ENCODE measurements around the gene TANC1.
"Not testable (repeated sequence)": the region's sequence is repeated elsewhere in the genome, so short reads cannot be mapped to it uniquely, and the experiment has no call there.

TANC1 gene

DNA sequence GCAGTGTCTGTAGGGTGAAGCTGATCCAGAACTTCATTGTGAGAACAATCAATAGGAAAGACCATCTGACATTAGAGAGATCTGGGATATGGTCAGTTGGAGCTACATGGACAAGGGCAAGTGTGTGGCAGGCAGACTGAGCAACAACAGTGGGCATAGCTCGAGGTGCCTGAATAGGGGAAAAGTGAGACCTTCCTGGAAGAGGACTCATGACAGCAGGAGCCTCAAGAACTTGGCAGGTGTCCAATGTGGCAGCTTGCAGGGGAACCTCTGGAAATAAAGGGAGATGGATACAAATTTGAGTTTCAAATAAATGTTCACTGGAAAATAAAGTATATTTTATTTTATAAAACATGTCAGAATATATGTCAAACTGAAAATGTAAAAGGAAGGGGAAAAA lies 117.9 kb downstream of the TANC1 start:
- DNase-seq (ENCODE audit: low spot score) (no peak), FAIRE-seq (no peak)

GRCh38 chr2:159086826-159087225 lies 118.4 kb downstream of the TANC1 start:
- DNase-seq (ENCODE audit: low spot score) (no peak), FAIRE-seq (no peak)

GRCh38 chr2:159088906-159089305 lies 120.5 kb downstream of the TANC1 start:
- FAIRE-seq = no peak
- DNase-seq (ENCODE audit: low spot score) = no peak

GRCh38 chr2:159089543-159089942 lies 121.1 kb downstream of the TANC1 start:
- FAIRE-seq (no peak), DNase-seq (ENCODE audit: low spot score) (no peak)

GRCh38 chr2:159090514-159091201 lies 122.2 kb downstream of the TANC1 start:
- DNase-seq (ENCODE audit: low spot score) (peak; percentile 90), FAIRE-seq (peak; percentile 95)

- FAIRE-seq (no peak), DNase-seq (ENCODE audit: low spot score) (peak; percentile 13)
Measured at GRCh38 chr2:159091381-159091780, 122.9 kb downstream of the TANC1 start.

GRCh38 chr2:159091976-159092375 lies 123.5 kb downstream of the TANC1 start:
- FAIRE-seq = no peak
- no peak for DNase-seq (ENCODE audit: low spot score)

- no peak for FAIRE-seq
- no peak for DNase-seq (ENCODE audit: low spot score)
Measured at GRCh38 chr2:159093497-159093896, 125.1 kb downstream of the TANC1 start.

GRCh38 chr2:159094173-159094737 lies 125.8 kb downstream of the TANC1 start:
- no peak for DNase-seq (ENCODE audit: low spot score)
- FAIRE-seq = no peak

- no peak for FAIRE-seq
- DNase-seq (ENCODE audit: low spot score) = no peak
Measured at GRCh38 chr2:159095813-159096212, 127.4 kb downstream of the TANC1 start.

- FAIRE-seq = not testable (repeated sequence)
Measured at GRCh38 chr2:159096302-159096855, 127.9 kb downstream of the TANC1 start.

DNA sequence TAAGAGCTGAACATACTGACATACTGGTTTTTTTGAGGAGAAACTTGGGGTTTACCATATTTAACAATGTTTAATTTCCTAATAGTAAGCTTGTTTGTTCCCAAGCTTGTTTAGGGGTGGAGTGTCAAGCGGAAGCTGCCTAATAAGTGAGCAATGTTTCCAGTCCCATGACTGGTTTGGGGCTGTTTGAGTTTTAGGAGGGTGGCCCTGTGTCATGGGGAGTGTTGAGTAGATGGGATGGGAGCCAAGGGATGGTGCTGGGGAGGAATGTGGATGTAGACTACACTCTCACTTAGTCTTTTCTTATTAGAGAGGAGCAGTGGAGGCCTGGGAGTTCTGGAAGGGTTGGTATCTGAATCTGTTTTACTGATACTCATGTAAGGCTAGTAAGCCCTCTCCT lies 128.5 kb downstream of the TANC1 start:
- DNase-seq (ENCODE audit: low spot score) (no peak), FAIRE-seq (no peak)

More at GRCh38 chr2:159096302-159096855, 127.9 kb downstream of the TANC1 start:
- DNase-seq (ENCODE audit: low spot score) = not testable (repeated sequence)

DNA sequence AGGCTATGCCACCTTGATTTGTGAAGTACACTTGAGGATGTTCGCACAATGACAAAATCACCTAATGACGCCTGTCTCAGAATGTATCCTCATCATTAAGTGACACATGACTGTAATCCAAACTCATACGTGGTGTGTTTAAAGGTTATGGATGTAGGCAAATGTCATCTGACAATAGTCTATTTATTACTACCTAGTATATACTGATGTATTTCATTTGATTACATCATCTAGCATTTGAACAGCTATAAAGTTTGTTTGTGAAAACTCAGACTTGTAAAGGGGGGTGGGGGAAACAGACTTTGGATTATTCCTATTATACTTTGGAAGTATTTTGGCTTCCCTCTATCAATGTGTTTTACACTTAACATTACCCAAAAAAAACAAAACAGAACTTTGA lies 129.9 kb downstream of the TANC1 start:
- FAIRE-seq (no peak), DNase-seq (ENCODE audit: low spot score) (no peak)

- no peak for DNase-seq (ENCODE audit: low spot score)
- no peak for FAIRE-seq
Measured at GRCh38 chr2:159098921-159099411, 130.5 kb downstream of the TANC1 start.

DNA sequence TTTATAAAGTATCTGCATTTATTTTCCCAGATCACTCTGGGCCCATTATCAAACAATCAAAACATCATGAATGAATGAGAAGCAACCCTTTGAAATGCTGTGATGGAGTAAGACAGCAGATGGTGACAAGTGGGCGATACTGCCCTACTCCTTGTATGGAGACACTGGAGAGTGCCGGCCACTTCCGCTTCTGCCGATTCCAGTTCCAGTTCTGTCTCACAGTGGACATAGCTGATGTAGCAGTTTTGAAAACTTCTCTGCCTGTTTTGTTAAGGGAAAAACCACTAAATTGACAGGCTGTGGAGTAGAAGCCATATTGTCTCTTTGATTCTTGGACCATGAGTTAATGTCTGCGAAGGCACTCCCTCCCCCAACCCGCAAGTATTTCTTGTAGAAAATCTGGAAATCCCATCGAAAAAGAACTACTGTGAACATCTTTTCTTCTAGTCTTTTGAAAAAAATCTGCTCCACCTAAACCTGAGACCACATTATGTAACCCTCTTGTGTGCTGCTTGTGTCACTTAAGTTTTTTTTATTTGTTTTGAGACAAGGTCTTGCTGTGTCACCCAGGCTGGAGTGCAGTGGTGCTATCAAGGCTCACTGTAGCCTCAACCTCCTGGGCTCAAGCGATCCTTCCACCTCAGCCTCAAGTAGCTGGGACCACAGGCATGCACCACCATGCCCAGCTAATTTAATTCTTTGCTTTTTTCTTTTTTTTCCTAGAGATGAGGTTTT lies 133.5 kb downstream of the TANC1 start:
- DNase-seq (ENCODE audit: low spot score) (no peak), FAIRE-seq (no peak)

- DNase-seq (ENCODE audit: low spot score) (no peak), FAIRE-seq (no peak)
Measured at GRCh38 chr2:159103411-159103810, 135.0 kb downstream of the TANC1 start.

DNA sequence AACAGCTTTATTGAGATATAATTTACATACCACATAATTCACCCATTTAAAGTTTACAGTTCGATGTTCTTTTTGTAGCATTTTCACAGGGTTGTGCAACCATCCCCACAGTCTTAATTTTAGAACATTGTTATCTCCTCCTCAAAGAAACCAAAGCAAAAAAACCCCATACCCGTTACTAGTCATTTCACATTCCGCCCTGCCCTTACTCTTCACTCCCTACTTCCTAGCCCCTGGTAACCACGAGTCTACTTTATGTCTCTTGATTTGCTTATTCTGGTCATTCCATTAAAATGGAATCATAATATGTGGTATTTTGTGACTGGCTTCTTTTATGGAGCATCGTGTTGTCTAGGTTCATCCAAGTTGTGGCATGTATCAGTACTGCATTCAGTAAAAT lies 137.7 kb downstream of the TANC1 start:
- DNase-seq (ENCODE audit: low spot score) (no peak), FAIRE-seq (no peak)

- FAIRE-seq = no peak
- no peak for DNase-seq (ENCODE audit: low spot score)
Measured at GRCh38 chr2:159108181-159108893, 139.9 kb downstream of the TANC1 start.

DNA sequence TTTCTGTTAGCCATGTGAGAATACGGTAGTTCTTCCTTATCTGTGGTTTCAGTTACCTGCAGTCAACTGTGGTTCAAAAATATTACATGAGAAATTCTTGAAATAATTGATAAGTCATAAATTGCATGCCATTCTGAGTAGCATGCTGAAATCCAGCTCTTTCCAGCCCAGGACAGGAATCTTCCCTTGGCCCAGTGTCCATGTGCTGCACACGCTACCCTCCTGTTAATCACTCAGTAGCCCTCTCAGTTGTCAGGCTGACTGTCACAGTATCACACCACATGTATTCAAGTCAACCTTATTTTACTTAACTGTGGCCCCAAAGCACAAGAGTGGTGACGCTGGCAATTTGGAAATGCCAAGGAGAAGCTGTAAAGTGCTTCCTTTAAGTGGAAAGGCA lies 141.1 kb downstream of the TANC1 start:
- no peak for DNase-seq (ENCODE audit: low spot score)
- no peak for FAIRE-seq

DNA sequence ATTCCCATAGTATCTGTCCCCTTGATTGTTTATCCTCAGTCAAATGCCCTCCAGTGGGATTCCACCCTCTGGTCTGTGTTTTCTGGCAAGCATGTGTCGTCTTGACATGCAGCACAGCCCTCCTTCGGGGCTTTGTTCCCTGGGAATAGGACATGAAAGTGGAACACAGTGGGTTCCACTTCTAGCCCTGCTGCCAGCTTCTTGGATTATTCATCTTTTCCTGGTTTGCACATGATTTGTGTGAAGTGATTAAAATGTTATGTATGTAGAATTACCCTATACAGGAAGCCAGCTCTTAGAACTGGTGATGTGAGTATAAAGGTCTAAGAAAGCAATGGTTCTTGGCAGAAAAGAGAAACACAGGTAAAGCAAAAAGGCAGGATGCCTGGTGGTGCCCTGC lies 142.3 kb downstream of the TANC1 start:
- FAIRE-seq = no peak
- no peak for DNase-seq (ENCODE audit: low spot score)

GRCh38 chr2:159111346-159111927 lies 143.0 kb downstream of the TANC1 start:
- FAIRE-seq (no peak), DNase-seq (ENCODE audit: low spot score) (no peak)
